Thyroid gland (tissue), 4 donors: ENCODE results near the gene NRDC.
"Not testable (repeated sequence)": the region's sequence is repeated elsewhere in the genome, so short reads cannot be mapped to it uniquely, and the experiment has no call there.

ENCODE experiments used
- CTCF ChIP-seq, 6 experiments: fragments of 200-600 bp in 3 of 6; fragments of 450-650 bp in 3 of 6; sonication (generic) in 3 of 6; IDR thresholded peaks; one replicate each; pipeline ENCODE4 v1.5.1; 2016 to 2019; ENCODE audit warnings: antibody characterized with exemption in 6 of 6, mild to moderate bottlenecking in 2 of 6, inconsistent platforms in 1 of 6, moderate library complexity in 1 of 6
- POLR2A ChIP-seq, 2 donors: fragments of 450-650 bp; IDR thresholded peaks; one replicate each; pipeline ENCODE4 v1.6.1; 2017; ENCODE audit warnings: antibody characterized with exemption in 2 of 2, mild to moderate bottlenecking in 2 of 2, moderate library complexity in 1 of 2

- TF ChIP-seq POLR2A, CTCF (IDR thresholded peaks at IDR 0.05): not testable (repeated sequence)
Measured at GRCh38 chr1:51819021-51819420, 59.5 kb downstream of the NRDC start.
